Hypothalamus (tissue), 51 donors: ENCODE data around the gene CELF2.

Experiments used
- DNase-seq, 51 donors: peaks; one replicate each; lab custom pipeline; 2025; lab: John Stamatoyannopoulos, UW

CELF2 gene

GRCh38 chr10:11208908-11209829 lies 191.5 kb downstream of the CELF2 start:
- DNase-seq: no peak

GRCh38 chr10:11209830-11210181 lies 192.1 kb downstream of the CELF2 start:
- DNase-seq: peak in 15 of 51 donors; percentile 6 to 73 (median 35)

GRCh38 chr10:11210211-11210922 lies 192.7 kb downstream of the CELF2 start:
- DNase-seq: no peak

- DNase-seq: no peak
Observed at GRCh38 chr10:11212288-11213085, 194.8 kb downstream of the CELF2 start.

GRCh38 chr10:11213137-11213536 lies 195.5 kb downstream of the CELF2 start:
- no peak for DNase-seq

DNA sequence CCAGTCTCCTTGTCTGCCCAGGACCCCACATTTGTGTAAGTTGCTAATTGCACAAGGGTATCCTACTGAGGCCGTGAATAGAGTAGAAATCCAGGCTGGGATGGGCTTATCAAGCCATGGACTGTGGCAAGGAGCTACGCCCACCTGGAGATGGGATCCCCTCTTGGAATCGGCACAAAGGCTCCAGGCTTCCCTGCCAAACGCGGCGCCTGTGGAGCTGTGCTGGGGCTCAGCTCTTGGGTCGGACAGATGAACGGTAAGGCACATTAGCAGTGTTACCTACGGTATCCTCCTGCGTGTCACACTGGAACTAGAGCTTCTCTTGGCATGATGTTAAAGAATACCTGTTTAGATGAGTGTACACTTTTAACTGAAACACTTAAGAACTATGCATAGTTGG lies 196.7 kb downstream of the CELF2 start:
- no peak for DNase-seq

- no peak for DNase-seq
Observed at GRCh38 chr10:11215471-11215870, 197.8 kb downstream of the CELF2 start.

DNA sequence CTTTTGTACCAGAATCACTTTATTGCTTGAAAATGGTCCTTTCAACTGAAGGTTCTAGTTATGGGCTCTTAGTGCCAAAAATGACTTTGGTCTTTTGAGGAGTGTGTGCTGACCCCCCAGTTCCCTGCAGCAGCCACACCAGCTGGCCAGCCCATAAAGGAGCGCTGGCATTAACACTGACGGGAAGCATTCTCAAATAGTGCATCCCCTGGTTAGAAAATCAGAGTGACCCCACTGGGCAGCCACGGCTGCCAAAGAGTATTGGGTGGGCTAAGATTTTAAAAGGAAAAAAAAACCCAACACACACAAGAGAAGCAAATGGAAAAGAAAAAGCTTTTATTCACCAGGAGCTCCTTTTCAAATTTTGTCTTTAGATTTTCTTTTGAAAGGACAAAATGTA lies 199.8 kb downstream of the CELF2 start:
- DNase-seq: peak in 7 of 51 donors; percentile 18 to 53 (median 27)

GRCh38 chr10:11218395-11218794 lies 200.7 kb downstream of the CELF2 start:
- no peak for DNase-seq

- DNase-seq: no peak
Observed at GRCh38 chr10:11219431-11219830, 201.8 kb downstream of the CELF2 start.

GRCh38 chr10:11223081-11223480 lies 205.4 kb downstream of the CELF2 start:
- no peak for DNase-seq

DNA sequence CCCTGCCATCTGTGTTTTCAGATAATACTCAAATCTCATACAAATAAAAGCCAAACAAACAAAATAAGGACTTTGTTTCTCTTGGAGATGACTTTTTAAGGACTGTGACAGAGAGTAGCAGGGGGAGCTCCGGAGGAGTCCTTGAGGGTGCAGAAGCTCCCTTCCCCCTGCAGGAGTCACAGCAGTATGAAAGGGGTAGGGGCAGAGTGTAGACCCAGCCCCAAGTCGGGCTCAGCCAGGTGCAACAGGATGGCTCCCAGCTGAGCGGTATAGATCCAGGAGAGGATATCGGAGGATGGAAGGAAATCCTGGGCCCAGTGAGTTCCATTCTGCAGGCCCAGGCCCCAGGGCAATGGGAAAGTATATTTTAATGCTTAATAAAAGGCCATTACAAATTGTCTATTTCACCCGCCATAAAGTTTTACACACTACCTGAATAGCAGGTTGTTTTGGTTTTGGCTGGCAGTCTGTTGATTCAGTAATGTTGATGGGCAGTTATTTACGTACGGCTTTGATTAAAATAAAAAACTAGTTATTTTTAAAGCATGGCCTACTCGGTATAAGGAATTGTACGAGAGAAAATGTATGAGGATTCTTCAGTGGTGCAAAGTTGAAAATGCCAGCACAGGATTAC lies 206.0 kb downstream of the CELF2 start:
- no peak for DNase-seq

GRCh38 chr10:11224321-11224720 lies 206.6 kb downstream of the CELF2 start:
- DNase-seq: no peak

- no peak for DNase-seq
Observed at GRCh38 chr10:11224792-11225416, 207.2 kb downstream of the CELF2 start.

- no peak for DNase-seq
Observed at GRCh38 chr10:11225935-11226334, 208.3 kb downstream of the CELF2 start.

GRCh38 chr10:11227103-11227502 lies 209.4 kb downstream of the CELF2 start:
- DNase-seq: peak in 1 of 51 donors; percentile 44

- no peak for DNase-seq
Observed at GRCh38 chr10:11229893-11230292, 212.2 kb downstream of the CELF2 start.

DNA sequence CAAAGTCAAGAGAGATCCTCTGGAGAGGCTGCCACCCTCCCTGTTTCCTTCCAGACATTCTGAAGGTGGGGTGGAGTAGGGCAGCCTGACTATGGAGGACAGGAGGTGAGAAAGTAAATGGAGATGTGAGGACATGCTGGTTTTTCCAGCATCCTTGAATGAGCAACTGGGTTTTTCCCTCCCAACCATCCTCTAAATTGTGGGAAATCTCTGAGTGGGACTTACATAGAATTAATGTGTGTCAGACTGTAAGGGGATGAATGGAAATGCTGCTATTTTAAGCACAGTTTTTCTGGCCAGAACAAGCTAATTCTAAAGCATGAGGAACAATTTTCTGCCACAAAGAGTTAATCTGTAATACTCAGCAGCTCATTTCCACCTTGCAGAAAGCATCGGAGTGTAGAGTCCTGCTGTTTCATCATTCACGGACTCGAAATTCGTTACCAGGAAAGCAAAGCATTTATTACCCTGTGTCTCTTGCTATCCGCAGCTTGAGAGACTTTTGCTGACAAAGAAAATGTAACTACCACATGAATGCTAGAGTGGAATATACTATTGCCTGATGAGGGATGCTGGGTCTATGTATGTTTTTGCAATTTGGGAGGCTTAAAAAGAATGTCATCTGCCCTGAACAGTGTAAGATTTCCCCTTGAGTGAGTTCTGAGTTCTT lies 213.0 kb downstream of the CELF2 start:
- no peak for DNase-seq

DNA sequence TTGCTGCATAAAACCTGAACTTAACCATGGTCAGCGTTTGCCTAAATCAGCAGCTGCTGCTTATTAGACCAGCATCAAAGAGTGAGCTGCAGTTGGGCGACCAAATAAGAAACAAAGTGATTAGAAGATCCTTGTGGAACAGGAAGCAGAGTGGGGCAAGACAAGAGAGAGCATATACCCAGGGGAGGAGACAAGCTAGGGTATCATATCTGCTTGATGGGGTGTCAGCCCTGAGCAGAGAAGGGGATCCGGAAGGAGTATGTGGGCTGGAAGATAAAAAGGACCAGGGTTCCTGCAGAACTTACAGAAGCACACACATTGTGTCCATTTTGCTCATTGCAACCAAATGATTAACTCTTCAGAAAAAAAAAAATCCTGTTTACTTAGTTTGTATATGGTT lies 213.6 kb downstream of the CELF2 start:
- DNase-seq: no peak
